HCT116 (cell line): ENCODE results near the gene DLEC1. TPM values are rescaled to one million over a fixed set of nuclear protein-coding genes. Genes with fewer than 3 reads are reported as not detected.

Experiments used
- ATAC-seq: fragments of 200-7000 bp; cut with Tn5 transposase; 2 replicates; pipeline ENCODE4 v1.9.1; 2020; ENCODE audit warnings: mild to moderate bottlenecking, moderate library complexity
- BruUV-seq: library from RNA; stranded (reverse); fragments of 400-500 nt; replicated peaks from 2 replicates; lab custom pipeline; 2021; lab: Mats Ljungman, UMichigan
- CTCF ChIA-PET: fragments of 300-600 bp; sonication (Branson Sonifier 250); formaldehyde crosslinking; loops from one replicate; lab custom pipeline; 2021; ENCODE audit warnings: antibody characterized with exemption; lab: Charles Lee
- POLR2A ChIA-PET: fragments of 300-600, 350-600 bp; sonication (Branson Sonifier 250); formaldehyde crosslinking; loops from one replicate; lab custom pipeline; 2021; ENCODE audit warnings: antibody characterized with exemption; lab: Charles Lee
- RAD21 ChIA-PET, 2 experiments: fragments of 300-600 bp; sonication (Branson Sonifier 250); formaldehyde crosslinking; loops; one replicate each; lab custom pipeline; 2023; ENCODE audit warnings: low total read pairs in 2 of 2; ENCODE audit not compliant: uncharacterized antibody in 2 of 2, unreplicated experiment in 2 of 2, low non-redundant PET in 1 of 2; lab: Charles Lee
- DNase-seq: peaks from one replicate; pipeline ENCODE4 v3.0.0-alpha.2; 2010; ENCODE audit warnings: low read depth, low spot score
- H2AFZ ChIP-seq: fragments of 200-600 bp; shearing (Covaris generic), sonication (generic); 2 replicates; pipeline ENCODE4 v1.6.1; 2017; ENCODE audit warnings: low read depth, mixed run types, mixed read lengths, antibody characterized with exemption, low read length; ENCODE audit not compliant: poor library complexity, severe bottlenecking
- H3K27ac ChIP-seq: 2 replicates; pipeline ENCODE4 v1.5.1; 2012; ENCODE audit warnings: low read depth, low read length
- H3K27me3 ChIP-seq: fragments of 200-600 bp; sonication (generic); 2 replicates; pipeline ENCODE4 v1.6.1; 2016; ENCODE audit warnings: mixed run types, low read length, mixed read lengths; ENCODE audit not compliant: insufficient read depth
- H3K36me3 ChIP-seq, 2 experiments: fragments of 200-500 bp in 1 of 2; fragments of 200-600 bp in 1 of 2; sonication (Bioruptor generic) in 1 of 2; sonication (generic) in 1 of 2; 2 replicates each; pipeline versions ENCODE4 v1.5.1 to v1.6.1; 2014 to 2016; ENCODE audit warnings: low read length in 2 of 2, inconsistent platforms in 1 of 2, mixed read lengths in 1 of 2, mixed run types in 1 of 2; ENCODE audit not compliant: insufficient read depth in 2 of 2, control insufficient read depth in 1 of 2
- H3K4me1 ChIP-seq, 2 experiments: fragments of 200-600 bp in 1 of 2; sonication (generic) in 1 of 2; 2 replicates each; pipeline versions ENCODE4 v1.5.1 to v1.6.1; 2012 to 2017; ENCODE audit warnings: low read length in 2 of 2, inconsistent platforms in 1 of 2, mild to moderate bottlenecking in 1 of 2, mixed read lengths in 1 of 2, mixed run types in 1 of 2, moderate library complexity in 1 of 2; ENCODE audit not compliant: insufficient read depth in 2 of 2, control insufficient read depth in 1 of 2
- H3K4me2 ChIP-seq: fragments of 200-600 bp; sonication (generic); 2 replicates; pipeline ENCODE4 v1.6.1; 2017; ENCODE audit warnings: mixed run types, low read length, mixed read lengths
- H3K4me3 ChIP-seq, 2 experiments: fragments of 200-600 bp in 1 of 2; sonication (generic) in 1 of 2; replicated peaks in 1 of 2; 2 replicates each; pipeline ENCODE4 v1.5.1; 2011 to 2016; ENCODE audit warnings: low read length in 2 of 2, control low read depth in 1 of 2, low read depth in 1 of 2, mild to moderate bottlenecking in 1 of 2, mixed read lengths in 1 of 2, mixed run types in 1 of 2
- H3K79me2 ChIP-seq: fragments of 200-600 bp; sonication (generic); 2 replicates; pipeline ENCODE4 v1.6.1; 2017; ENCODE audit warnings: mild to moderate bottlenecking, mixed run types, low read length, moderate library complexity, mixed read lengths; ENCODE audit not compliant: insufficient read depth
- H3K9ac ChIP-seq: fragments of 200-600 bp; sonication (generic); 2 replicates; pipeline ENCODE4 v1.6.1; 2016; ENCODE audit warnings: low read length, mixed read lengths
- H3K9me2 ChIP-seq: fragments of 200-600 bp; sonication (generic), shearing (Covaris generic); 2 replicates; pipeline ENCODE4 v1.6.1; 2017; ENCODE audit warnings: mixed run types, mild to moderate bottlenecking, moderate library complexity; ENCODE audit not compliant: insufficient read depth
- H3K9me3 ChIP-seq, 2 experiments: fragments of 200-500 bp in 1 of 2; fragments of 200-600 bp in 1 of 2; sonication (Bioruptor generic) in 1 of 2; sonication (generic) in 1 of 2; 2 replicates each; pipeline ENCODE4 v1.6.1; 2014 to 2017; ENCODE audit warnings: low read length in 2 of 2, mixed read lengths in 2 of 2, inconsistent platforms in 1 of 2, low read depth in 1 of 2, mild to moderate bottlenecking in 1 of 2, mixed run types in 1 of 2, moderate library complexity in 1 of 2; ENCODE audit not compliant: control insufficient read depth in 1 of 2, insufficient read depth in 1 of 2
- H4K20me1 ChIP-seq: fragments of 200-600 bp; sonication (generic), shearing (Covaris generic); 2 replicates; pipeline ENCODE4 v1.6.1; 2017; ENCODE audit warnings: mixed run types, mild to moderate bottlenecking, moderate library complexity; ENCODE audit not compliant: insufficient read depth
- FOSL1 ChIP-seq: IDR thresholded peaks from 2 replicates; pipeline ENCODE4 v1.6.1; 2012; ENCODE audit warnings: low read depth
- JUND ChIP-seq: IDR thresholded peaks from 2 replicates; pipeline ENCODE4 v1.6.1; 2012
- POLR2A ChIP-seq: IDR thresholded peaks from 2 replicates; pipeline ENCODE4 v1.7.0; 2011; ENCODE audit warnings: borderline replicate concordance; ENCODE audit not compliant: insufficient read depth, insufficient read length; ENCODE audit errors: extremely low read depth
- POLR2AphosphoS5 ChIP-seq: IDR thresholded peaks from 2 replicates; pipeline ENCODE4 v1.6.1; 2011; ENCODE audit warnings: mild to moderate bottlenecking, low read depth, low read length, moderate library complexity
- YY1 ChIP-seq: IDR thresholded peaks from 2 replicates; pipeline ENCODE4 v1.6.1; 2011; ENCODE audit warnings: low read length, low read depth, moderate library complexity, mild to moderate bottlenecking; ENCODE audit not compliant: insufficient replicate concordance; ENCODE audit errors: extremely low read depth
- ZFX ChIP-seq: fragments of 450-650 bp; IDR thresholded peaks from 2 replicates; pipeline ENCODE4 v1.6.1; 2017
- ZNF274 ChIP-seq: fragments of 200-500 bp; sonication (Bioruptor generic); IDR thresholded peaks from 2 replicates; pipeline ENCODE4 v1.6.1; 2014; ENCODE audit warnings: mild to moderate bottlenecking, low read depth, low read length, inconsistent platforms
- intact Hi-C: fragments of 100-400 bp; cut with micrococcal nuclease; formaldehyde crosslinking; loops from 2 replicates; pipeline ENCODE4 v1.10.0; 2022
- total RNA-seq: library from RNA; stranded (reverse); gene quantifications from one replicate; pipeline ENCODE4 v1.2.1, GENCODE V29; 2021; ENCODE audit not compliant: unreplicated experiment
- TF ChIP-seq, protein P1 (sequence below), 3 experiments: fragments of 200-600 bp in 1 of 3; sonication (generic) in 1 of 3; IDR thresholded peaks in 2 of 3; conservative IDR thresholded peaks in 1 of 3; 2 replicates each; pipeline ENCODE4 v1.5.1; 2012 to 2017; ENCODE audit warnings: low read depth in 2 of 3, low read length in 2 of 3, antibody characterized with exemption in 1 of 3, borderline replicate concordance in 1 of 3, control low read depth in 1 of 3, mild to moderate bottlenecking in 1 of 3, mixed read lengths in 1 of 3, mixed run types in 1 of 3, moderate library complexity in 1 of 3; ENCODE audit not compliant: insufficient read depth in 1 of 3

DLEC1 gene
- total RNA-seq, 1 experiment from 2014 or later, result 0.61 TPM

DNA sequence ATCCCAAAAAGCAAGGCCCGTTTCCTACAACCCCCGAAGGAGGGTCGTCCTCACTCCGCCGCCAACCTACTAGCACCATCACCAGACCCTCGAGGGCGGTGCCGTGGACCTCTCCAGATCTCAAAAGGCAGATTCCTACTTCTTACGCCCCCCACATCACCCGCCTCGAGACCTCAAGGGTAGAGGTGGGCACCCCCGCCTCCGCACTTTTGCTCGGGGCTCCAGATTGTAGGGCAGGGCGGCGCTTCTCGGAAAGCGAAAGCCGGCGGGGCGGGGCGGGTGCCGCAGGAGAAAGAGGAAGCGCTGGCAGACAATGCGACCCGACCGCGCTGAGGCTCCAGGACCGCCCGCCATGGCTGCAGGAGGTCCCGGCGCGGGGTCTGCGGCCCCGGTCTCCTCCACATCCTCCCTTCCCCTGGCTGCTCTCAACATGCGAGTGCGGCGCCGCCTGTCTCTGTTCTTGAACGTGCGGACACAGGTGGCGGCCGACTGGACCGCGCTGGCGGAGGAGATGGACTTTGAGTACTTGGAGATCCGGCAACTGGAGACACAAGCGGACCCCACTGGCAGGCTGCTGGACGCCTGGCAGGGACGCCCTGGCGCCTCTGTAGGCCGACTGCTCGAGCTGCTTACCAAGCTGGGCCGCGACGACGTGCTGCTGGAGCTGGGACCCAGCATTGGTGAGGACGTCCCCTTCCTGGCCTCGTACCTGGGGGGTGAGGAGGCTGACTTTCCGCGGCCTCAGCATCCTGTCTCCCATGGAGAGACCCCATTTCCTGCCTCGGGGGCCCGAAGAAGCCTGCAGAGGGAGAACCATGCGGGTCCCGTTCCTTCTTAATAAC lies 99.6 kb downstream of the DLEC1 start, which contains the start of gene MYD88:
TSS of gene MYD88 (plus strand) at position 313 of the 842 bp plus-strand sequence. CDS start at position 353, 40 bp downstream.
- intact Hi-C loops, result loop anchor here (10.0 kb wide), 1 partner anchor 316 kb away; the partner anchor contains the start of gene ACVR2B
- DNase-seq (no peak), ATAC-seq (peak; percentile 25)
- H3K79me2 ChIP-seq, result peaks cover 12% of the 10 kb centered on the region
- H3K4me1 ChIP-seq, result peaks cover 25 to 62% of the 10 kb centered on the region in 2 experiments
- H3K27ac ChIP-seq, result peak within 1 kb of the TSS; percentile 67
- H4K20me1 ChIP-seq, result no peaks in the 10 kb centered on the region
- peak within 1 kb of the TSS; percentile 91 for H3K4me2 ChIP-seq
- no peaks in the 10 kb centered on the region for H3K9me2 ChIP-seq
- H3K36me3 ChIP-seq, result peaks cover 0 to 4% of the 10 kb centered on the region in 2 experiments; a peak in 1 of 4 replicates
- ChIA-PET RAD21 (no interaction called here), CTCF (no interaction called here), POLR2A (interaction anchor here (0.6 to 1.1 kb wide), 2 partner anchors 26 to 109 kb away, joined by 3 read pairs; partner anchors contain the start of genes OXSR1 and PLCD1)
- peak within 1 kb of the TSS; percentile 87 to 91 for H3K4me3 ChIP-seq
- H2AFZ ChIP-seq, result peak within 1 kb of the TSS; percentile 91
- BruUV-seq, result no TSS peak
- H3K9me3 ChIP-seq, result no peaks in the 10 kb centered on the region
- H3K9ac ChIP-seq, result peak within 1 kb of the TSS; percentile 65
- TF ChIP-seq YY1, result peak; percentile 43
- TF ChIP-seq, protein P1, sequence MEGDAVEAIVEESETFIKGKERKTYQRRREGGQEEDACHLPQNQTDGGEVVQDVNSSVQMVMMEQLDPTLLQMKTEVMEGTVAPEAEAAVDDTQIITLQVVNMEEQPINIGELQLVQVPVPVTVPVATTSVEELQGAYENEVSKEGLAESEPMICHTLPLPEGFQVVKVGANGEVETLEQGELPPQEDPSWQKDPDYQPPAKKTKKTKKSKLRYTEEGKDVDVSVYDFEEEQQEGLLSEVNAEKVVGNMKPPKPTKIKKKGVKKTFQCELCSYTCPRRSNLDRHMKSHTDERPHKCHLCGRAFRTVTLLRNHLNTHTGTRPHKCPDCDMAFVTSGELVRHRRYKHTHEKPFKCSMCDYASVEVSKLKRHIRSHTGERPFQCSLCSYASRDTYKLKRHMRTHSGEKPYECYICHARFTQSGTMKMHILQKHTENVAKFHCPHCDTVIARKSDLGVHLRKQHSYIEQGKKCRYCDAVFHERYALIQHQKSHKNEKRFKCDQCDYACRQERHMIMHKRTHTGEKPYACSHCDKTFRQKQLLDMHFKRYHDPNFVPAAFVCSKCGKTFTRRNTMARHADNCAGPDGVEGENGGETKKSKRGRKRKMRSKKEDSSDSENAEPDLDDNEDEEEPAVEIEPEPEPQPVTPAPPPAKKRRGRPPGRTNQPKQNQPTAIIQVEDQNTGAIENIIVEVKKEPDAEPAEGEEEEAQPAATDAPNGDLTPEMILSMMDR (IDR thresholded peaks at IDR 0.05 in 2 of 3, conservative IDR thresholded peaks at IDR 0.05 in 1 of 3; ENCODE audit: borderline replicate concordance in 1 of 3, insufficient read depth in 1 of 3, low read depth in 2 of 3, low read length in 2 of 3), result no peak
- TF ChIP-seq JUND, result no peak
- no peak for TF ChIP-seq ZNF274
- TF ChIP-seq POLR2A, result peak; percentile 74
- TF ChIP-seq FOSL1, result no peak
- TF ChIP-seq ZFX, result peak; percentile 38; the same call in 1 of the 2 replicates
- TF ChIP-seq POLR2AphosphoS5, result peak; percentile 80
- no peaks in the 10 kb centered on the region for H3K27me3 ChIP-seq
